GM18505 (cell line): ENCODE data around the gene SOCS7.

ENCODE experiments used
- ATAC-seq: cut with Tn5 transposase; IDR thresholded peaks from one replicate; pipeline ENCODE4 v1.9.1; 2021; ENCODE audit not compliant: unreplicated experiment
- POLR2A ChIP-seq: IDR thresholded peaks from 4 replicates; pipeline ENCODE4 v1.6.1; 2011; ENCODE audit warnings: borderline replicate concordance; ENCODE audit not compliant: insufficient read depth, insufficient read length; ENCODE audit errors: extremely low read depth

SOCS7 gene, protein sequence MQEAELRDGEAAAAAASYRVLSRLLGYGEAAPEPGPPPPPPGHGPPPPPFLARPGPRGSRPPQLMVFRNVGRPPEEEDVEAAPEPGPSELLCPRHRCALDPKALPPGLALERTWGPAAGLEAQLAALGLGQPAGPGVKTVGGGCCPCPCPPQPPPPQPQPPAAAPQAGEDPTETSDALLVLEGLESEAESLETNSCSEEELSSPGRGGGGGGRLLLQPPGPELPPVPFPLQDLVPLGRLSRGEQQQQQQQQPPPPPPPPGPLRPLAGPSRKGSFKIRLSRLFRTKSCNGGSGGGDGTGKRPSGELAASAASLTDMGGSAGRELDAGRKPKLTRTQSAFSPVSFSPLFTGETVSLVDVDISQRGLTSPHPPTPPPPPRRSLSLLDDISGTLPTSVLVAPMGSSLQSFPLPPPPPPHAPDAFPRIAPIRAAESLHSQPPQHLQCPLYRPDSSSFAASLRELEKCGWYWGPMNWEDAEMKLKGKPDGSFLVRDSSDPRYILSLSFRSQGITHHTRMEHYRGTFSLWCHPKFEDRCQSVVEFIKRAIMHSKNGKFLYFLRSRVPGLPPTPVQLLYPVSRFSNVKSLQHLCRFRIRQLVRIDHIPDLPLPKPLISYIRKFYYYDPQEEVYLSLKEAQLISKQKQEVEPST

DNA sequence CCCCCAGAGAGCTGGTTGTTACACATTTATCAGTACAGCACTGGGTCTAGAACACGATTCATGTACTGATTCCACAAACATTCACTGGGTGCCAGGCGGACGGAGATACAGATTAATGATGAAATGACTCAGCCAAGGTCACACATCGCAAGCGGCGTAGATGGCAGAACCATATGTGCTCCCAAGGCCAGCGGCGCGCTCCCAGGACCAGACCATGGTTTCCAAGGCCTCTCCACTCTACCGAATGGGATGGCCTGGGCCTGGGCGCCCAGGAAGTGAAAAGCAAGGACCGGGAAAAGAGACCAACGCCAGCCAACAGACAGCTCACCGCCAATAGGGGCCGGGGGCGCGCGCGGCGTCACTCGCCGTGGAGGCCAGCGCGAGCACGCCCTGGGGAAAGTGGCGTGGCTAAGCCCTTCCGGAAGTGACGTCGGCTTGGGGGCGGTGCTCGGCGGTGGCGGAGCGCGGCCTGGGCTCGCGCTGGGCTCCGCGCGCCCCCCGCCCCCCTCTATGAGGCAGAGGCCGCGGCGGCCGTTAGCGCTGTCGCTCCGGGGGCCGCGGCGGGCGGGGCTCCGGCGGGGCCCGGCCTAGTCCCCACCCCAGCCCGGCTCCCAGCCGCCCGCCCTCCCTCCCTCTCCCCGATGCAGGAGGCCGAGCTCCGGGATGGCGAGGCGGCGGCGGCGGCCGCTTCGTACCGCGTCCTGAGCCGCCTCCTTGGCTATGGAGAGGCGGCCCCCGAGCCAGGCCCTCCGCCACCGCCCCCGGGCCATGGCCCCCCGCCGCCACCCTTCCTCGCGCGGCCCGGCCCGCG lies at the start of gene SOCS7:
Gene SOCS7 (plus strand): TSS at position 433 of the 811 bp plus-strand sequence. CDS start 209 bp downstream, at position 642.
- TF ChIP-seq POLR2A = peak; percentile 89

DNA sequence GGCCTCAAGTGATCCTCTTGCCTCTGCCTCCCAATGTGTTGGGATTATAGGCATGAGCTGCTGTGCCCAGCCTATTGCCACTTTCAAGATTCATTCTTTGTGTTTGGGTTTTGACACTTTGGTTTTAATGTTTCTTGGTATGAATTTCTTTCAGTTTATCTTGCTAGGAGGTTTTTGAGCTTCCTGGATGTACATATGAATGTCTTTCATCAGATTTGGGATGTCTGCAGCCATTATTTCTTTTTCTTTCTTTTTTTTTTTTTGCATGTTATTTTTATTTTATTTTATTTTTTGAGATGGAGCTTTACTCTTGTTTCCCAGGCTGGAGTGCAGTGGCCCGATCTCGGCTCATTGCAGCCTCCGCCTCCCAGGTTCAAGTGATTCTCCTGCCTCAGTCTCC lies 36.1 kb upstream of the SOCS7 start:
- no peak for TF ChIP-seq POLR2A
- ATAC-seq = no peak

More for the DNA sequence above, at the start of gene SOCS7:
- ATAC-seq = peak; percentile 83

DNA sequence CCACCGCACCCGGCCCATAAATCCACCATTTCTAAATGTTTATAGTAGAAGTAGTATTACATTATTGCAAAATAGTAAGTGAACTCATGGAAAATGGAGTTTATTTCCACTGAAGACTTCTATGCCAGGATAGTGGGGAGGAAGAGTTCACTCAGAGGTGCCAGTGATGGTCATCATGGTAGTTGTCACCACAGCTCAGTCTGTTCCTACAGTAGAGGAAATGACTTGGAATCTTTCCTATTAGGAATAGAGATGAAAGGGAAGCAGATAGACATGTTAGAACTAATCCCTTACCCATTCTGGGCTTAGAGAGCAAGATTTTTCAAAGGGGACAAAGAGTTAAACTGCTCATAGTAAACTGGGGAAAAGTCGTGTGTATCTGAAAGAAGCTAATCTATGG lies 34.6 kb upstream of the SOCS7 start:
- ATAC-seq = no peak

DNA sequence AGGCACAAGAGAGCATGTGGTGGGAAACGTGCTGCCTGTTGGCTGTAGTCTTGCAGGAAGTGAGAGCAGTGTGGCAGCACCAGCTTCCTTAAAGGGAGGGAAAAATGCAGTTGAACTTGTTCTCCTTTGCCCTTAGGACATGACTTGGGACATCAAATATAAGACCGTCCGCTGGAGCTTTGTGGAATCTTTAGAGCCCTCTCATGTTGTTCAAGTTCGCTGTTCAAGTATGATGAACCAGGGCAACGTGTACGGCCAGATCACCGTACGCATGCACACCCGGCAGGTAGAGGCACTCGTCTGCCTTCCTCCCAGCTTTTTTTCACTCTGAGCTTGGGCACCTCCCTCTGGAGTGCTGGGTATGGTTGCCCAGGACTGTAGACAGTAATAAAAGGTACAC lies 31.2 kb upstream of the SOCS7 start:
- no peak for TF ChIP-seq POLR2A
- no peak for ATAC-seq

More for the DNA sequence above, 34.6 kb upstream of the SOCS7 start:
- no peak for TF ChIP-seq POLR2A

DNA sequence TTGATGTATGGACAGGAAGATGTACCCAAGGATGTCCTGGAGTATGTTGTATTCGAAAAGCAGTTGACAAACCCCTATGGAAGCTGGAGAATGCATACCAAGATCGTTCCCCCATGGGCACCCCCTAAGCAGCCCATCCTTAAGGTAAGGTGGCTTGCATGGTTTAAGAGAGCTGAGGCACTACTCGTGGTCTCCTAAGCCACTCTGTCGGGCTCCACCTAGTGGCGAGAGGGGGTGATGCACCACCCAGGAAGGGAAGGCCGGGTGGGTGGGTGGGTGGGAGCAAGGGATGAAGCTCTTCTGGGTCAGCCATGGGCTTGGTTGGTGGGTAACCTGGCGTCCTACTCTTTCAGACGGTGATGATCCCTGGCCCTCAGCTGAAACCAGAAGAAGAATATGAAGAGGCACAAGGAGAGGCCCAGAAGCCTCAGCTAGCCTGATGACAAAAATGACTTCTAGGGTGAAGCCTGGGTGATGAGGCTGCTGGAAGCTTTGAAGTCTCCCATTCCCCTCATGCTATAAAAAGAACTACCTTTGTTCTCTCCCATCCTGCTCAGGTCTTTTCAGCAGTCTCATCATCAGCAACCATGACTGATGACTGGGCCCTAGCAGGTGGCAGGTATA lies 29.4 kb upstream of the SOCS7 start:
- no peak for TF ChIP-seq POLR2A
- no peak for ATAC-seq

DNA sequence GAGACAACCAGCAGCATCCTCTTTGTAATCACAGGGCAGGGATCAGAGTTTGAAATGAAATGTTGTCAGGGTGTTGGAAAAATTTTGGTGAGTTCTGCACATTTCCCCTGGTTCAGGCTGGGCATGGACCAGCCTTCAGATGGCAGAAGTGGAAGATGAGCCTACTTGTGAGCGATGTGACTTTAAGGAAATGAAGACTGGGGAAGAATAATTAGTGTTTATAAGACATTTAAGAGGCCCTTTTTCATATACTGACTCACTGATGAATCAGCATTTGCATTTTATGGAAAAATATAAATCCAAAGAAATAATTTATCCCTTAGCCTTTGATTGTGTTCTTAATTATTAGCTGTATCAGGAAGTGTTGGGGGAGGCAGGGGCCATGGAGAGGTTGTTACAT lies 28.7 kb upstream of the SOCS7 start:
- no peak for ATAC-seq
- no peak for TF ChIP-seq POLR2A

DNA sequence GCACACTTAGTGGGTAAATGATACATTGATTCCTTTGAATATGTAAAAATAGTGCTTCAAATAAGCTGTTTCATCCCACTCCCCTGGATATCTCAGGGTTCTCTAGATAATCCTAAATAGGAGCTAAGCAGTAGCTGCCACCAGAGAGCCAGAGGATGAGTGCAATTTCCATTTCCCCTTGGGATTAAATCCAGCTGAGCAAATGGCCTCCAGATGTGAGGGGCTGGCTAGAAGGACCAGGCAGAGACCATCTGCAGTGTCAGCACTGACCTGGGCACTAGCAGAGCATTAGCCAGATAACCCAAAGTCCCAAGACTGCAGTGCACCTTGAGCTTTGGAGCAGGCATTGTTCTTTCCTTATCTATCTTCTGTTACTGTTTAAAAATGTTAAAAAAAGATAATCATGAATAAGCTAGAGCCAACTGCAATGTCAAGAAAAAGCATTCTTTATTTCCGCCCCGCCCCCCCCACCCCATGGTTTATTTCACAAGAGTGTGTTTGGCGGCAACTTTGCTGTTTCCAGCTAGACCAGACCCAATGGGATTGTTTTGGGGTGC lies 27.4 kb upstream of the SOCS7 start:
- no peak for TF ChIP-seq POLR2A

DNA sequence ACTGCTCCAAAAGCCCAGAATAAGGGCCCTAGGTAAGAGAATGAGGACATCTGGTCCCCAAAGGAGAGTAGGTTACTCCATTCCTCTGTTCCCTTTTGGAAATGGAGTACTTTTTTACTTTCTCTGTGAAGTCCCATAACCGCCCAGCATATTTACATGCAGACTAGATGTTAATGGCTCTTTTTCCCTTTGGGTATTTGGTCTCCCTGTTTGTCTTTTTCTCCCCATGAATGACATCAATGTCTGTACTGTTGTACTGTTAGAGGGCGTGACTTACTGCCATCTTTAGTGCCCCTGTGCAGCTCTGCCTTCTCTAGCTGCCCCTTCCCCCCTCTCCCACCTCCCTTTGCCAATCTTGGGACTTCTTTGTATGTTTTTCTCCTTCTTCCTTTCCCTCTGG lies 26.9 kb upstream of the SOCS7 start:
- ATAC-seq = no peak
- TF ChIP-seq POLR2A = no peak

More for the DNA sequence above, 27.4 kb upstream of the SOCS7 start:
- no peak for ATAC-seq

DNA sequence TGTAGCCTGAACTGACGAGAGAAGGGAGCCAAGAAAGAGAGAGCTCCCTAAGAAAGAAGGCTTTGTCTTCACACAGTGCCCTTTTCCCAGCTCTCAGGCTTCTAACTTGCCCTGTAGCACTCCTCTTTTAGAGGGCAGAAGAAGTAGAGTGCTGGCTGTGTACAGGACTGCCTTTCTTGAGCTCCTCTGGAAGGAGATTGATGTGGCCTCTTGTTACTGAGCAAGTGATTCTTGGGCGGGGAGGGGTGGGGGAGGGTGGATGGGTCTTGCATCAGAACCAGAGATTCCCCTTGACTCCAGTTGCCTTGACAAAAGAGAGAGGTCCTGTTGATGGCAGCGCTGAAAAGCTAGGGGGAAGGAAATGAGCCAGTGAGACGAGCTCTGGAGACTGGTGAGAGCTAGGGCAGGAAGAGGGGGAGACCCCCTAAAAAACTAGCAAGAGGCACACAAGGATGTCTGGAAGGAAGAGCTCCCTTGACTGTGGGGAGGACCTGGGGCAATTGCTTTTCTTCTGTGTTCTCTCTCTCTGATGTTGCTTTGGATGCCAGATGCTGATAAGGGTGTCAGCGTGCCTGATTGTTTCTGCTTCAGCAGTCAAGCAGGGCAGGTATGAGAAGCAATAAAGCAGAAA lies 26.3 kb upstream of the SOCS7 start:
- TF ChIP-seq POLR2A = no peak
- no peak for ATAC-seq

DNA sequence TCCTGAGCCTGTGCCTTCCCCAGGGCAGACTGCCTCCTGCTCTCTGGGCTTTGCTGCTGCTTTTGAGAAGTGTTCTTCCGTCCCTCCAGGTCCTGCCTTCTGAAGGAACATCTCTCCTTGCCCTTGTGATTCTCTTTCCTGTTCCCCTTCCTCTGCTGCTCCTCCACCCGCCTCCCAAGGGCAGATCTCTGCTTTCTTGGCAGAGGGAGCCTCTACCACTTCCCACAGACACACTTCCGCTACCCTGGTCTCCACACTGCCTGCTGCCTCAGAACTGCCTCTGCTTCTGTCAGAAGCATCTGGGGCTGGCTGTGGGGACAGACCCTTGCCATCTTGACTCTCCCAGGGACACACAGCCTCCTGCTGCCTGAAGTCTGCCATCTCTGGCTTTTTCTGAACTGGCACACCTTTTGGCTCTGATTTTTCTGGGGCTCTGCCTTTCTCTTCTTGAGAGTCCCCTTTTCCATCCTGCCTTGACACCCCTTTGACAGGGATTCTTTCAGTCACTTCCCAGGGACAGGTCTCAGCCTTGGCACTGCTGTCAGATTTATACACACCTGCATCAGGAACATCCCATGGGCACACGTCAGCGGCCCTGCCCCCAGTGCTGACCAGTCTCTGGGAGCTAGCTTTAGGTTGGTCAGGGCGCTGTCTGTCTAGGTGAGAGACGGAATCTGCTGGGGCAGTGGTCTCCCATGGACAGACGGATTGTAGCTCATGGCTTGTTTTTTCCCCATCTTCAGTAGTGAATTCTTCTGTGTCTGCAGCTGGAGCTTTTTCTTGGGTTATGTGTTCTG lies 24.4 kb upstream of the SOCS7 start:
- ATAC-seq = no peak
- TF ChIP-seq POLR2A = no peak

DNA sequence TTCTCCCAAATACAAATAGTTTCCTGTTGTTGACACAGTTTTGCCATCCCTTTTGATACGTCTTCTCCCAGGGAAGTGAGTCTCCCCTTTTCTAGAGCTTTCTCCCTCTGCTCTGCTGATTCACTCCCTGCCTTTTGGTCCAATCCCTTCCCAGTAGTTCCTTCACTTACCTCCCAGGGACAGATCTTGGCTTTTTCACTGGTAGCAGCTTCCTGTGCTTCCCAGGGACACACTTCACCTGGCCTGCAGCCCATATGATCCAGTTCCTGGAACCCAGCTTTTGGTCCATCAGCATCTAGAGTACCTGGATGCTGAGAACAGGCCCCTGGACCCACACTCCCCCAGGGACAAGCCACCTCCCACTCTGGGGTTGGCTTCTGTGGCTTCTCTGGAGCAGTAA lies 23.7 kb upstream of the SOCS7 start:
- ATAC-seq = no peak
- no peak for TF ChIP-seq POLR2A

DNA sequence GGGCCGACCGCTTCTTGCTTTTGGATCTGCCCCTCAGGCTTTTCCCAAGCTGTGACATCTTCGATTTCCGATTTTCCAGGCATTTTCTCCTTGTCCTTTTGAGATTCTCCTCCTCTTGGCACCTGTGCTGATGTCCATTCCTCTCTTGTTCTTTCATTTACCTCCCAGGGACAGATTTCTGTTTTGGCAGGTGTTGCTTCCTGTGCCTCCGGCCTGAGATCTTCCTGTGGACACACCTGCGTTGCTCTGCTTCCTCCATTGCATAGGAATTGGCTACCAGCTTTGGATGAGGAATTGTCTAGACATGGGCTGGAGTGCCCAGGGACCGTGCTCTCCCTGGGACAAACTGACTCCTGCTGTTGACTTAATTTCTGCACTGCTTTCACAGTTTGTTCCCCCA lies 23.0 kb upstream of the SOCS7 start:
- ATAC-seq = no peak
- TF ChIP-seq POLR2A = no peak
